ENCODE data around the gene TM6SF1.

DNA sequence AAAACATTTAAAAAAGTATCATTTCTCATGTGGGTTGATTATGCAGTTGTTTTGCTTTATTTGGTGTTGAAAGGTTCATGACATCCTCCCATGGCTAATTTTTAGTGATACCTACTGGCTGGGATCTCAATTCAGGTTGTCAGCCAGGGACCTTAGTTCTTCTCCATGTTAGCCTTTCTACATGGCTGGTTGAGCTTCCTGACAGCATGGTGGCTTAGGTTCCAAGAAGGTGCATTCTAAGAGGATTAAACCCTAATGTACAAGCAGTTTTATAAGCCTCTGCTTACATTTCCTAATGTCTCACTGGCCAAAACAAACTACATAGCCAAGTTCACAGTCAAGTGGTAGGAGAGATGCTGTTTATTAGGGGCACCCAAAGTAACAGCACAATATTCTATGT lies 9.4 kb upstream of the TM6SF1 start:
- TF ChIP-seq POLR2AphosphoS5 (IDR thresholded peaks at IDR 0.05) (no peak), POLR2A (IDR thresholded peaks at IDR 0.05) (no peak)

All from spleen (tissue), 3 donors.